GM19372 (cell line): ENCODE results near the gene RAB26.
"Not testable (repeated sequence)": the region's sequence is repeated elsewhere in the genome, so short reads cannot be mapped to it uniquely, and the experiment has no call there.

Source experiments
- ATAC-seq: cut with Tn5 transposase; IDR thresholded peaks from one replicate; pipeline ENCODE4 v1.9.1; 2021; ENCODE audit warnings: mild to moderate bottlenecking, low read depth, moderate library complexity; ENCODE audit not compliant: unreplicated experiment

RAB26 gene

GRCh38 chr16:2147981-2148671, at the start of gene RAB26:
TSS of gene RAB26 (plus strand) at chr16:2148625. CDS start at chr16:2148784, 159 bp downstream.
- ATAC-seq, result no peak

DNA sequence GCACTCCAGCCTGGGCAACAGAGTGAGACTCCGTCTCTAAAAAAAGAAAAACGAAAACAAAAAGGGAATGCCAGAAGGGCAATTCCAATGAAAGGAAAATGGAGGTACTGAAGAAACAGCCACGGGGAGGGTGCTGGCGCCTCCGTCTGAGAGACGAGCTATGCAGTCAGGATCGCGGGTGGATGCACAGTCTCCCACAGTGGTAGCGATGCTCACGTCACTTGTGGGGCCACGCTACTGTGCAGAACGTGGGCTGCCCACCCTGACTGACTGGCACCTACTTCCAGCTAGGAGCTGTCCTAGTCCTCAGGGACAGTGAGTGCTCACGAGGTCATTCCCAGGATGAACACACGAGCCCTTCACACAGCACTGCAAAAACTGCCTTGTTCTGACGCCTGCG, 46.8 kb upstream of the RAB26 start:
- not testable (repeated sequence) for ATAC-seq

DNA sequence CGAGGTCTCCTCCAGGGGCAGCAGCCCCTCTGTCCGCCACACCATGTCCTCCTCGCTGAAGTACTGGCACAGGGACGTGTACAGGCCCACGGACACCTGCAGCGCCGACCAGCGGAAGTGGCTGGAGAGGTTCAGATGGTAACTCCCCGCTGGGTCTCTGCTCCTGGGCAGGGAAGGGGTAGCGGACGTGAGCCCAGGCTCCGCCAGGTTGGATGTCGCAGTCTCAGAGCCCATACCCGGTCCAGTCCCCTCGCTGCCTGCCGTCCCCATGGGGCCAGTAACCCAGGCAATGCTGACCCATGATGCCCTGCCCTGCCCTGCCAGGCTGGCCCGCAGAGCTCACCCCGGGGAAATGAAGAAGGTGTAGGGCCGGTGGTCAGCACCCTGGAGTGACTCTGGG, 46.0 kb upstream of the RAB26 start:
- ATAC-seq, result no peak

DNA sequence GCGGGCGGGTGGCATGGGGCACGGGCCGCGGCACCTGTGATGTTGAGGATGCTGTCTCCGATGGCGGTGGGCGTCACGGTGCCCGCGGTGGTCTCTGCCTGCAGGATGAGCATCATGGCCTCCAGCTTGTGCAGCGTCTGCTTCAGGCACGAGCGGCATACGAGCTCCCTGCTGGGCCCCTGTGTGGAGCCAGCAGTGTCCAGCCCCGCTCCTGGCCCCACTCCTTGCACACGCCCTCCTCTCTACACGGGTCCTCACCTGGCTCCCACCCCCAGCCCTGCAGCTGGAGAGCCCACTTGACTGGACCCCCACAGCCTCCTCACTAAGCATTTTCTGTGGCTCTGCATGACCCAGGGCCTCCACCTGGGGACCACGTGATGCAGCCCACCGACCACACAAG, 44.0 kb upstream of the RAB26 start:
- not testable (repeated sequence) for ATAC-seq

- not testable (repeated sequence) for ATAC-seq
Observed at GRCh38 chr16:2105291-2105690, 43.1 kb upstream of the RAB26 start.

DNA sequence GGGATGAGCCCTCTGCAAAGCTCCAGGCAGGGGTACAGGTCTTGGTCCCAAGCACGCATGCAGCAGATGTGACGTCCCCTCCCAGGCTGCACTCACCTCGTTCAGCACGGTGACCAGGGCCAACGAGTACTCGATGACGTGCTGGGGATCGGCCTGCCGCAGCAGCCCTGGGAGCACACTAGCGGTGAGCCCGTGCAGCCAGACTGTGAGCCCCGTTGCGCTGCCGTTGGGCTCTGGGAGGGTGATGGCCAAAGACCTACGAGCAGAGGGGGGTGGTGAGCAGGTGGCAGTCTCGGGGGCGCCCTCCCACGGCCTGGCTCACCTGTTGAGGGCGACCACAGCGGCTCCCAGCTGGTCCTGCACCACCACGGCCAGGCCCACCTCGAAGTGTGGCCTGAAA, 42.7 kb upstream of the RAB26 start:
- ATAC-seq, result not testable (repeated sequence)

GRCh38 chr16:2106211-2106610, 42.2 kb upstream of the RAB26 start:
- not testable (repeated sequence) for ATAC-seq

GRCh38 chr16:2107121-2107790, 41.2 kb upstream of the RAB26 start:
- ATAC-seq, result not testable (repeated sequence)

GRCh38 chr16:2107791-2108125, 40.7 kb upstream of the RAB26 start:
- not testable (repeated sequence) for ATAC-seq

DNA sequence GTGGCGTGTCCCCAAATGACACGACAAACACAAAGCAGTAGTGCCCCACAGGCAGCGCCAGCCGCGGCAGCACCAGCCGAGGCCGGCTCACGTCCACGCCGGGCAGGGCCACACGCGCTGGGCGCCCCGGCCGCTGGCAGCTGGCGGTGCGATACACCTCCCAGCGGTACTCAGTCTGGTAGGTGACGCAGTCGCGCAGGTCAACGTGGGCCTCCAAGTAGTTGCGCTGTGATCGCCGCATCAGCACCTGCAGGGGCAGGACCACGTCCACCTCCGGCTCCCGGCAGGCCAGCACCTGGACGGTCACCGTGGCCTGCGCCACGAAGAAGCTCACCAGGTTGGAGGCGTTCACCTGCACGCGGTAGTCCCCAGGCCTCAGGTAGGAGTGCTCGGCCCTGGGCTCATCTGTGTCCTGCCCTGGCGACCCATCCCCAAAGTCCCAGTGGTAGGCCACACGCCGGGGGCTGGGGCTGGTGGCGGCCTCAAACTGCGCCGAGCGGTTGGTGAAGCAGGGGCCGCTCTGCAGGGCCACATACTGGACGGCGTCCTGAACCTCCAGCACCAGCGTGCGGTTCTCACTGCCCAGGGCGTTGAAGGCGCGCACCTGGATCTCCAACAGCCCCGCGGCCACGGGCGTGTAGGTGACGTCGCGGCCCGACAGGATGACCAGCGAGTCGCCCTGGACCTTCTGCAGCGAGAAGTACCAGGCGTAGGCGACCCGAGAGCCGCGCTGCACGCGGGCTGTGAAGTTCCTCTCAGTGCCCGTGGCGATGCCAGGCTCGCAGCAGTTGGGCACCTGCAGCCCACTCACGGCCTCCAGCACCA, 39.8 kb upstream of the RAB26 start:
- not testable (repeated sequence) for ATAC-seq

DNA sequence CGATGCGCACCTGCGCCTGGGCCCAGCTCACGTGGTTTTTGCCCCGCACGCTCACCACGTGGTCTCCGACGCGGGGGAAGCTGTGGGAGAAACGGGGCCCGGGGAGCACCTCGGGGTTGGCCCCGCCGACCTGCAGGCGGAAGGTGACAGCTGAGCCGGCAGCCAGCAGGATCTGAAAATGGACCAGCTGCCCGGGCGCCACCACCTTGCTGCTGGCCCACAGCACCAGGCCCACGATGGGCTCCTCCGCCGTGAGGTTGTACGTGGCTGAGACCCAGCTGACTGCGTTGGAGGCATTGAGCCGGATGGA, 39.2 kb upstream of the RAB26 start:
- not testable (repeated sequence) for ATAC-seq

DNA sequence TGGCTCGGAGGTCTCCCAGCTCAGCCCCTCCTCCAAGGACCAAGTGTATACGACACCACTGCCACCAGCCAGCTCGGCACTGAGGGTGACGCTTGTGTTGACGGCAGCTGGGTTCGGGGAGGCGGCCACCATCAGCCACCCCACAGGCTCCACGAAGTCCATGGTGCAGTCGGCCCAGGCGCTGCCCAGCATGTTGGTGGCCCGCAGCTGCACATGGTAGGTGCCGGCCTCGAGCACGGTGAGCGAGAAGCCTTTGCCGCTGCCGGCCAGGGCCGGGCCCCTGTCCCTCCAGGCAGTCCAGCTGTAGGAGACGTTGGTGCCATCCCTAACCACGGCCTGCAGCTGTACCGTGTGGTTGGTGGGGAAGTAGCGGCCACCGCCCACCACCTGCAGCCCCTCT, 38.6 kb upstream of the RAB26 start:
- ATAC-seq, result not testable (repeated sequence)

GRCh38 chr16:2110332-2111008, 38.0 kb upstream of the RAB26 start:
- not testable (repeated sequence) for ATAC-seq

DNA sequence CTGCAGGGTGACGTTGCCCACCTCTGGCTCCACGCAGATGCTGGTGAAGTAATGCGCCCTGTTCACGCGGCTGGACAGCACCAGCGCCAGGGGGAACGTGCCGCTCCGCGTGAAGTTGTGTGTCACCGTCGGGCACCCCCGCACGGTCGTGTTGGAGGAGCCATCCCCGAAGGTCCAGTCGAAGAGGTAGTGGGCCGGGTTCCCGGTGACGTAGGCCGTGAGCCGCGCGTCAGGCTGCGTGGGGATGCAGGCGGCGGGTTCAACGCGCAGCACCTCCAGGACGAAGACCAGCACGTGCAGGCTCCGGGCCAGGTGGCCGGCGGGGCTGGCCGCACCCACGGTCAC, 37.4 kb upstream of the RAB26 start:
- ATAC-seq, result not testable (repeated sequence)

GRCh38 chr16:2111412-2112335, 36.8 kb upstream of the RAB26 start:
- not testable (repeated sequence) for ATAC-seq

- not testable (repeated sequence) for ATAC-seq
Observed at GRCh38 chr16:2112539-2113106, 35.8 kb upstream of the RAB26 start.

DNA sequence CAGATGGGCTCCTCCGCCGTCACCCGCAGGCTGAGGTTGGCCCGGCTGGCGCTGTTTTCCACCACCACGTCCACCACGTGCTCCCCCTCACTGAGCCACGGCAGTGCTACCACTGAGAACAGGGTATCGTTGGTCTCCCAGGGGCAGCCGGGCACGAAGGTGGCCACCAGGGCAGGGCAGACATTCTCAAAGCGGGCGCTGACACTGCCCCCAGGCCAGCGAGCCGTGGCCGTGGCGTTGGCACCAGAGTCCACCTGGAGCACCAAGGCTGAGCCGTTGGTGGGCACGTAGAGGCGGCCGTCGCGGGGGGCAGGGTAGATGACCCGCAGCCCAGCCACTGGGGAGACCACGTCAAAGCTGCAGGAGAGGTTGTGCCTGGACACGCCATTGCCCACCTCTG, 34.2 kb upstream of the RAB26 start:
- ATAC-seq, result not testable (repeated sequence)

DNA sequence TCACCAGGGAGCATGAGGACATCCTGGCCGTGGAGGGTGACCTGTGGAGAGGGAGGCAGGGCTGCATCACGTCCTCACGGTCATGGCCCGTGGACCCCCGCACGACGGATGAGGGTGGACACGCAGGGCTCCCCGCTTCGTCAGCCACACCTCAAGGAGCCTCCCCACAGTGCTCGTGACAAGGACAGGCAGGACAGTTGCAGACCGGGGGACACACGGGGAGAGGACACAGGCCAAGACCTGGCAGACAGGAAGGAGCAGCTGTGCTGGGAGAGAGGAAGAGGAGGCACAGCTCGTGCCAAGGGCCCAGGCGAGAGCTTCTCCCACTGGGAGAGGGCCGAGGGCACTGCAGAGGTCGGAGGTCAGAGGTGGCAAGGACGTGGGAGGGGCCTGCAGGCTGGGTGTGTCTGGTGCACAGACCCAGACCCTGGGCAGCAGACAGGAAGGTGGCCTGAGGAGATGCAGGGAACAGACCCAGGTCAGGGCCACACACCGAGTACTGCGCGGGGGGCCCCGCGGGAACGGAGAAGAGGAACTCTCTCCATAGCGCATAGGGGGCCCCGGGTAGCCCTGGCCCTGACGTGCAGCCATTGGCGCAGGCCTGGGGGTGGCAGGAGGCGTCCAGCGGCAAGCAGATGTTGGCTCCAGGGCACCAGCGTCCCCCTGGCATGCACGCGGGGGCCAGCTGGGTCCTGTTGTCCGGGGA, 33.4 kb upstream of the RAB26 start:
- ATAC-seq, result not testable (repeated sequence)

- ATAC-seq, result no peak
Observed at GRCh38 chr16:2115591-2115973, 32.8 kb upstream of the RAB26 start.
